NCI-H510A treated with DMSO at 0.1 percent for 48 hours (cell line): ENCODE measurements around the gene CDH23.

Experiments
- DNase-seq: peaks from one replicate; lab custom pipeline; 2025; lab: John Stamatoyannopoulos, UW

CDH23 gene

GRCh38 chr10:71622154-71622526 is 225.4 kb downstream of the CDH23 start:
- DNase-seq = no peak

- no peak for DNase-seq
Observed at GRCh38 chr10:71622616-71623015, 225.9 kb downstream of the CDH23 start.

GRCh38 chr10:71623098-71623985 is 226.6 kb downstream of the CDH23 start:
- DNase-seq = no peak

- DNase-seq = no peak
Observed at GRCh38 chr10:71623986-71624291, 227.2 kb downstream of the CDH23 start.

GRCh38 chr10:71625445-71626175 is 228.9 kb downstream of the CDH23 start:
- DNase-seq = no peak

GRCh38 chr10:71627230-71627939 is 230.7 kb downstream of the CDH23 start:
- no peak for DNase-seq

GRCh38 chr10:71627956-71628355 is 231.2 kb downstream of the CDH23 start:
- DNase-seq = no peak

- no peak for DNase-seq
Observed at GRCh38 chr10:71629131-71629530, 232.4 kb downstream of the CDH23 start.

- DNase-seq = no peak
Observed at GRCh38 chr10:71630168-71630567, 233.4 kb downstream of the CDH23 start.

GRCh38 chr10:71631007-71631861 is 234.5 kb downstream of the CDH23 start:
- no peak for DNase-seq

GRCh38 chr10:71632200-71632820 is 235.6 kb downstream of the CDH23 start:
- no peak for DNase-seq

GRCh38 chr10:71632896-71633600 is 236.3 kb downstream of the CDH23 start:
- no peak for DNase-seq

- DNase-seq = no peak
Observed at GRCh38 chr10:71633920-71634319, 237.2 kb downstream of the CDH23 start.

- no peak for DNase-seq
Observed at GRCh38 chr10:71634531-71635164, 237.9 kb downstream of the CDH23 start.

- DNase-seq = no peak
Observed at GRCh38 chr10:71635251-71635866, 238.6 kb downstream of the CDH23 start.

- DNase-seq = no peak
Observed at GRCh38 chr10:71635867-71636266, 239.1 kb downstream of the CDH23 start.

- no peak for DNase-seq
Observed at GRCh38 chr10:71636588-71636987, 239.9 kb downstream of the CDH23 start.

GRCh38 chr10:71637305-71637704 is 240.6 kb downstream of the CDH23 start:
- DNase-seq = no peak

GRCh38 chr10:71638064-71638821 is 241.5 kb downstream of the CDH23 start:
- DNase-seq = no peak
